H9 (cell line): Measurements from ENCODE around the gene PCNX3. TPM values are rescaled to one million over a fixed set of nuclear protein-coding genes. Genes with fewer than 3 reads are reported as not detected.

Experiments used
- DNase-seq: peaks from one replicate; pipeline ENCODE4 v3.0.0-alpha.2; 2017
- H2AFZ ChIP-seq: one replicate; pipeline ENCODE4 v1.6.1; 2013; ENCODE audit warnings: mild to moderate bottlenecking, low read length, control low read depth, moderate library complexity
- H2AK5ac ChIP-seq: 2 replicates; pipeline ENCODE4 v1.6.1; 2013; ENCODE audit warnings: low read length, control low read depth, mixed read lengths; ENCODE audit not compliant: insufficient read length
- H2BK120ac ChIP-seq: one replicate; pipeline ENCODE4 v1.6.1; 2013; ENCODE audit warnings: low read depth, mild to moderate bottlenecking, low read length, control low read depth, inconsistent platforms; ENCODE audit not compliant: poor library complexity, severe bottlenecking
- H2BK12ac ChIP-seq: 2 replicates; pipeline ENCODE4 v1.6.1; 2013; ENCODE audit warnings: low read length, control low read depth, mixed read lengths, low read depth; ENCODE audit not compliant: insufficient read length
- H2BK15ac ChIP-seq: 2 replicates; pipeline ENCODE4 v1.6.1; 2013; ENCODE audit warnings: low read depth, low read length, control low read depth
- H2BK20ac ChIP-seq: one replicate; pipeline ENCODE4 v1.6.1; 2013; ENCODE audit warnings: low read depth, mild to moderate bottlenecking, low read length, control low read depth, inconsistent platforms; ENCODE audit not compliant: poor library complexity, severe bottlenecking
- H2BK5ac ChIP-seq: 2 replicates; pipeline ENCODE4 v1.6.1; 2013; ENCODE audit warnings: low read length, control low read depth, mixed read lengths; ENCODE audit not compliant: insufficient read length
- H3K14ac ChIP-seq: 2 replicates; pipeline ENCODE4 v1.6.1; 2013; ENCODE audit warnings: low read length, control low read depth; ENCODE audit not compliant: insufficient read depth
- H3K18ac ChIP-seq: 2 replicates; pipeline ENCODE4 v1.6.1; 2013; ENCODE audit warnings: low read depth, mild to moderate bottlenecking, mixed read lengths, low read length, control low read depth; ENCODE audit not compliant: insufficient read length
- H3K23ac ChIP-seq: 2 replicates; pipeline ENCODE4 v1.6.1; 2013; ENCODE audit warnings: low read length, control low read depth, mixed read lengths, low read depth; ENCODE audit not compliant: insufficient read length
- H3K23me2 ChIP-seq: 2 replicates; pipeline ENCODE4 v1.6.1; 2013; ENCODE audit warnings: low read depth, mild to moderate bottlenecking, mixed read lengths, low read length, control low read depth; ENCODE audit not compliant: insufficient read length, poor library complexity, severe bottlenecking
- H3K27ac ChIP-seq: 2 replicates; pipeline ENCODE4 v1.5.1; 2013; ENCODE audit warnings: low read length, control low read depth, mixed read lengths, low read depth; ENCODE audit not compliant: insufficient read length
- H3K27me3 ChIP-seq: 2 replicates; pipeline ENCODE4 v1.6.1; 2013; ENCODE audit warnings: low read length, control low read depth, inconsistent platforms; ENCODE audit not compliant: insufficient read depth
- H3K4ac ChIP-seq: 2 replicates; pipeline ENCODE4 v1.6.1; 2013; ENCODE audit warnings: low read depth, mild to moderate bottlenecking, control low read depth, inconsistent platforms, low read length, moderate library complexity
- H3K4me1 ChIP-seq: 2 replicates; pipeline ENCODE4 v1.6.1; 2013; ENCODE audit warnings: low read length, control low read depth, inconsistent platforms; ENCODE audit not compliant: insufficient read depth
- H3K4me2 ChIP-seq: 2 replicates; pipeline ENCODE4 v1.6.1; 2013; ENCODE audit warnings: low read length, control low read depth, mixed read lengths; ENCODE audit not compliant: insufficient read length, insufficient read depth
- H3K56ac ChIP-seq: 2 replicates; pipeline ENCODE4 v1.6.1; 2013; ENCODE audit warnings: low read depth, mild to moderate bottlenecking, mixed read lengths, low read length, control low read depth; ENCODE audit not compliant: insufficient read length
- H3K79me1 ChIP-seq: 2 replicates; pipeline ENCODE4 v1.6.1; 2013; ENCODE audit warnings: low read depth, mild to moderate bottlenecking, moderate library complexity, low read length, control low read depth, inconsistent platforms; ENCODE audit not compliant: insufficient read depth, poor library complexity, severe bottlenecking
- H3K79me2 ChIP-seq: 2 replicates; pipeline ENCODE4 v1.6.1; 2013; ENCODE audit warnings: low read length, control low read depth, inconsistent platforms; ENCODE audit not compliant: insufficient read depth
- H3K9ac ChIP-seq: 2 replicates; pipeline ENCODE4 v1.6.1; 2013; ENCODE audit warnings: low read length, control low read depth, mixed read lengths; ENCODE audit not compliant: insufficient read length; ENCODE audit errors: extremely low read depth
- H3K9me3 ChIP-seq: one replicate; pipeline ENCODE4 v1.6.1; 2013; ENCODE audit warnings: low read depth, low read length, inconsistent platforms; ENCODE audit not compliant: control insufficient read depth
- H3T11ph ChIP-seq: one replicate; pipeline ENCODE4 v1.6.1; 2013; ENCODE audit warnings: mild to moderate bottlenecking, low read length, control low read depth, inconsistent platforms
- H4K20me1 ChIP-seq: one replicate; pipeline ENCODE4 v1.6.1; 2013; ENCODE audit not compliant: control insufficient read depth, insufficient read length, insufficient read depth
- H4K5ac ChIP-seq: 2 replicates; pipeline ENCODE4 v1.6.1; 2013; ENCODE audit warnings: low read depth, mild to moderate bottlenecking, mixed read lengths, low read length, control low read depth; ENCODE audit not compliant: insufficient read length
- H4K8ac ChIP-seq: replicated peaks from 2 replicates; pipeline ENCODE4 v1.6.1; 2013; ENCODE audit warnings: low read length, control low read depth, mixed read lengths, low read depth; ENCODE audit not compliant: insufficient read length
- H4K91ac ChIP-seq: 2 replicates; pipeline ENCODE4 v1.6.1; 2013; ENCODE audit warnings: low read depth, mild to moderate bottlenecking, moderate library complexity, mixed read lengths, low read length, control low read depth; ENCODE audit not compliant: insufficient read length
- H3K27ac Mint-ChIP-seq, 3 experiments: 2 replicates in 2 of 3; 3 replicates in 1 of 3; pipeline ENCODE4 v1.8.0; 2020 to 2021; ENCODE audit warnings: mixed read lengths in 3 of 3, mild to moderate bottlenecking in 1 of 3, moderate library complexity in 1 of 3
- H3K27me3 Mint-ChIP-seq: 2 replicates; pipeline ENCODE4 v1.8.0; 2021; ENCODE audit warnings: low read depth, mild to moderate bottlenecking, moderate library complexity, mixed read lengths
- H3K36me3 Mint-ChIP-seq, 3 experiments: 2 replicates in 2 of 3; 3 replicates in 1 of 3; pipeline ENCODE4 v1.8.0; 2020 to 2021; ENCODE audit warnings: low read depth in 3 of 3, mixed read lengths in 3 of 3; ENCODE audit not compliant: insufficient read depth in 1 of 3
- H3K4me1 Mint-ChIP-seq, 2 experiments: 2 replicates each; pipeline ENCODE4 v1.8.0; 2020; ENCODE audit warnings: mixed read lengths in 2 of 2
- H3K4me3 Mint-ChIP-seq, 2 experiments: 2 replicates in 1 of 2; 3 replicates in 1 of 2; pipeline ENCODE4 v1.8.0; 2020 to 2021; ENCODE audit warnings: mild to moderate bottlenecking in 2 of 2, mixed read lengths in 2 of 2, moderate library complexity in 1 of 2
- H3K9me3 Mint-ChIP-seq, 2 experiments: 2 replicates in 1 of 2; 3 replicates in 1 of 2; pipeline ENCODE4 v1.8.0; 2020; ENCODE audit warnings: mild to moderate bottlenecking in 2 of 2, mixed read lengths in 2 of 2, moderate library complexity in 1 of 2
- CTCF ChIP-seq: fragments of 200-600 bp; sonication (generic); conservative IDR thresholded peaks from 3 replicates; pipeline ENCODE4 v1.8.0; 2021; ENCODE audit warnings: antibody characterized with exemption, mild to moderate bottlenecking
- WGBS: extraction: QIAGEN DNeasy Blood & Tissue Kit; methylation state at CpG from one replicate; pipeline ENCODE4 v1.1.7; 2013; ENCODE audit warnings: missing lambda C conversion rate, low lambda C conversion rate, mixed read lengths; ENCODE audit not compliant: insufficient read length; ENCODE audit errors: extremely low coverage; 5-methylcytosine and 5-hydroxymethylcytosine counted together
- total RNA-seq: library from RNA; stranded (reverse); gene quantifications from 2 replicates; pipeline ENCODE4 v1.2.1, GENCODE V29; 2021

The PCNX3 gene
- total RNA-seq, 1 experiment from 2014 or later, result 50.5 TPM

- Mint-ChIP-seq H3K27me3 (peaks cover 3% of the 10 kb centered on the region), H3K36me3 (peaks cover 18 to 46% (median 41%) of the 10 kb centered on the region in 3 experiments; a peak in 6 of 7 replicates), H3K9me3 (no peaks in the 10 kb centered on the region), H3K4me3 (peak overlapping the region; percentile 92 to 97), H3K4me1 (peaks cover 17 to 24% of the 10 kb centered on the region in 2 experiments), H3K27ac (peak overlapping the region; percentile 68 to 96 (median 92); a peak in 5 of 7 replicates)
- no peak overlapping the region for H4K5ac ChIP-seq
- H3K27me3 ChIP-seq, result no peaks in the 10 kb centered on the region
- H4K91ac ChIP-seq, result no peak overlapping the region
- H3K9me3 ChIP-seq, result no peaks in the 10 kb centered on the region
- H3K56ac ChIP-seq, result no peak overlapping the region
- no peak overlapping the region for H2AFZ ChIP-seq
- H3K4me1 ChIP-seq, result no peaks in the 10 kb centered on the region; the same call in none of the 2 replicates
- H4K8ac ChIP-seq, result no peak overlapping the region
- H3T11ph ChIP-seq, result no peak overlapping the region
- H3K4ac ChIP-seq, result no peak overlapping the region
- H3K18ac ChIP-seq, result no peak overlapping the region
- H3K14ac ChIP-seq, result no peak overlapping the region
- H2AK5ac ChIP-seq, result no peak overlapping the region
- H2BK20ac ChIP-seq, result no peak overlapping the region
- H4K20me1 ChIP-seq, result no peaks in the 10 kb centered on the region
- H2BK15ac ChIP-seq, result no peak overlapping the region
- DNase-seq, result no peak
- no peak overlapping the region for H3K27ac ChIP-seq
- peaks cover 3% of the 10 kb centered on the region for H3K79me1 ChIP-seq
- peaks cover 7% of the 10 kb centered on the region; the same call in 1 of the 2 replicates for H3K79me2 ChIP-seq
- H3K23ac ChIP-seq, result no peak overlapping the region
- no peak overlapping the region for H2BK120ac ChIP-seq
- peak overlapping the region; percentile 82 for H3K4me2 ChIP-seq
- no peak for TF ChIP-seq CTCF
- no peak overlapping the region for H2BK5ac ChIP-seq
- H3K9ac ChIP-seq, result peak overlapping the region; percentile 45
- no peak overlapping the region for H2BK12ac ChIP-seq
- peaks cover 18% of the 10 kb centered on the region for H3K23me2 ChIP-seq
- WGBS, result no CpG with 5 or more reads among the region's 10 CpGs
Measured at GRCh38 chr11:65616575-65617001, 1.0 kb downstream of the PCNX3 start.
